ENCODE measurements around the gene ATP6V1G3.
A peak's percentile ranks its signal among the peaks of the same experiment; 100 is the strongest.
"Not testable (repeated sequence)": the region's sequence is repeated elsewhere in the genome, so short reads cannot be mapped to it uniquely, and the experiment has no call there.

ATP6V1G3 gene, protein sequence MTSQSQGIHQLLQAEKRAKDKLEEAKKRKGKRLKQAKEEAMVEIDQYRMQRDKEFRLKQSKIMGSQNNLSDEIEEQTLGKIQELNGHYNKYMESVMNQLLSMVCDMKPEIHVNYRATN

DNA sequence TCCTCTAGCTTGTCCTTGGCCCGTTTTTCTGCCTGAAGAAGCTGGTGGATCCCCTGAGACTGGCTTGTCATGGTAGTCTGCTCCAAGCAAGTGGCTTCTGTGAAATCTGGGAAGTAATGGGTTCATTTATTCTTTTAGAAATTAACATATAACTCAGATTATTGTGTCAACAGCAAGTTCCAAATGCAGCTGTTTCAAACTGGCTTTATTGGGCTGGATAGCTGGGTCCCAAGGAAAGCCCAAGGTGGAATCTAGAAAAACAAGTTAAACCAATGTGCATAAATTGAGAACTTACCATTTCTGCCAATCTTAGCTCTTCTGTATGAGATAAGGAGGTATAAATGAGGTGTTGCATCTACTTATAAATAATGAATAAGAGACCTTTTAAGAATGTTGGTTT lies at the start of gene ATP6V1G3:
Gene ATP6V1G3 (minus strand): TSS at position 101 of the 400 bp plus-strand sequence. CDS start 30 bp downstream, at position 71.
- no peak for DNase-seq

DNA sequence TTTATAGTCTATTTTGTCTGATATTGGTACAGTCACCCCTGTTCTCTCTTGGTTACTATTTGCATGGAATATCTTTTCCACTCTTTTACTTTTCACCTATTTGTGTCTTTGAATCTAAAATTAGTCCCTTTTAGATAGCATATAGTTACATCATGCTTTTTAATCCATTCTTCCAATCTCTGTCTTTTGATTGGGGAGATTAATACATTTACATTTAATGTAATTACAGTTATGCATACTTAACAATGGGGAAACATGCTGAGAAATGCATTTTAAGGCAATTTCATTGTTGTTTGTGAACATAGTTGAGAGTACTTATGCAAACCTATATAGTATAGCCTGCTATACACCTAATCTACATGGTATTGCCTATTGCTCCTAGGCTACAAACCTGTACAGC lies 48.4 kb upstream of the ATP6V1G3 start:
- no peak for DNase-seq

DNA sequence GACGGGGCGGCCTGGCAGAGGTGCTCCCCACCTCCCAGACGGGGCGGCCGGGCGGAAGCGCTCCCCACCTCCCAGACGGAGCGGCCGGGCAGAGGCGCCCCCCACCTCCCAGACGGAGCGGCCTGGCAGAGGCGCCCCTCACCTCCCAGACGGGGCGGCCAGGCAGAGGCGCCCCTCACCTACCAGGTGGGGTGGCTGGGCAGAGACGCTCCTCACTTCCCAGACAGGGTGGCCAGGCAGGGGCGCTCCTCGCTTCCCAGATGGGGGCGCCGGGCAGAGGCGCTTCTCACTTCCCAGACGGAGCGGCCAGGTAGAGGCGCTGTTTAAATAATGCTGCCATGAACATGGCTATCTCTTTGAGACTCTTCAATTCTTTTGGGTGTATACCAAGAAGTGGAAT lies 43.7 kb upstream of the ATP6V1G3 start:
- no peak for DNase-seq

DNA sequence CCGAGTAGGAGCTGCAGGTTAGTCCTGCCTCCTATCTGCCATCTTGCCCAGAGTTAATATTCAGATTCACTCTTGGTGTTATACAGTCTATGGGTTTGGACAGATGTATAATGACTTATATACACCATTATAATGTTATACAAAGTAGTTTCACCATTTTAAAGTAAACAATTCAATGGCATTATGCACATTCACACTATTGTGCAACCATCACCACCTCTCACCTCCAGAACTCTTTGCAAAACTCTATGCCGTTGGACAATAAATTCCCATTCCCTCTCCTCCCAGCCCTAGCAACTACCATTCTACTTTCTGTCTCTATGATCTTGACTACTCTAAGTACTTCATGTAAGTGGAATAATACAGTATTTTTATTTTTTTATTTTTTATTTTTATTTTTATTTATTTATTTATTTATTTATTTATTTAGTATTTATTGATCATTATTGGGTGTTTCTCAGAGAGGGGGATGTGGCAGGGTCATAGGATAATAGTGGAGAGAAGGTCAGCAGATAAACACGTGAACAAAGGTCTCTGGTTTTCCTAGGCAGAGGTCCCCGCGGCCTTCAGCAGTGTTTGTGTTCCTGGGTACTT lies 42.8 kb upstream of the ATP6V1G3 start:
- DNase-seq: not testable (repeated sequence)

DNA sequence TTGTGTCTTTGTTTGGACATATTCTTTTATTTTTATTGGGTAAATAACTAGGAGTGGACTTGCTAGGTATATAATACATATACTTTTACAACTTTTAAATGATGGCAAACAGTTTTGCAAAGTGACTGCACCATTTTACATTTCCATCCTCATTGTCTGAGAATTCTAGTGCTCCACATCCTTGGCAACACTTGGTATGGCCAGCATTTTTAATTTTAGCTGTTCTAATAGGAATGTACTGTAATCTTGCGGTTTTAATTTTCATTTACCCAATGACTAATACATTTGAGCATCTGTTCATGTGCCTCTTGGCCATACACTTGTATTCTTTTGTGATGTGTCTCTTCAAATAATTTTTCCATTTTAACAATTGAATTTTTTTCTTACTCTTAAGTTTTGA lies 37.0 kb upstream of the ATP6V1G3 start:
- no peak for DNase-seq

DNA sequence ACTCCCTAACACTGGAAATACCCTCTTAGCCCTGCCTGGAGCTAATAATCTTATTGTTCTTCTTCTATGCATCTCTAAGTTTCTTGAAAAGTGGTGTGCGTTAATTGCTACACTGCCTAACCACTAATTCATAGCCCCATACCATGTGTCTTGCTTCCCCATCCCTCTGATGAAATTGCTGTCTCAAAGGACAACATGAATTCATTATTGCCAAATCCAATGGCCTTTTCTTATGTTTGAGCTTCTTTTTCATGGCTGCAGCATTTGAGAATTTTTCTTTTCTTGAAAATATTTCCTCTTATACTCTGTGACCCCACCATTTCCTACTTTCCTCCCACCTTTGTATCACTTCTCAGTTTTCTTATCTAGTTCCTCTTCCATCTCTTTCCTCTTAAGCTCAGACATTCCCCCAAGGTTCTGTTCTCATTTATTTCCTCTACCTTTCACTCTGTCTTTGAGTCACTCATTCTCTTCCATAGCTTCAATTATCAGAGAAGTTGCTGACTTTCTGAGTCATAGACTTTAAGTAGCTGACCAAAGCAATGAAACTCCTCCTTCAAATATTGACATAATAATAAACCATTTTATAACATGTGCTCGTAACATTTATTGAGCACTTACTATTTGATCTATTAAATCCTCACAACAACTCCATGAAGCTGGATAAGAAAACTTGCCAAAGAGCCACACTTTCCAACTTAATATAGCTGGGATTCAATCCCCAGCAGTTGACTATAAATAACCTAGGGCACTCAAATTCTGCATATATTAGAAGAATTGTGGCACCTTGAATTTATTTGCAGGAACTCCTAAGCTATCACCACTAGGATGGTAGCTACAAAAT lies 35.5 kb upstream of the ATP6V1G3 start:
- no peak for DNase-seq

DNA sequence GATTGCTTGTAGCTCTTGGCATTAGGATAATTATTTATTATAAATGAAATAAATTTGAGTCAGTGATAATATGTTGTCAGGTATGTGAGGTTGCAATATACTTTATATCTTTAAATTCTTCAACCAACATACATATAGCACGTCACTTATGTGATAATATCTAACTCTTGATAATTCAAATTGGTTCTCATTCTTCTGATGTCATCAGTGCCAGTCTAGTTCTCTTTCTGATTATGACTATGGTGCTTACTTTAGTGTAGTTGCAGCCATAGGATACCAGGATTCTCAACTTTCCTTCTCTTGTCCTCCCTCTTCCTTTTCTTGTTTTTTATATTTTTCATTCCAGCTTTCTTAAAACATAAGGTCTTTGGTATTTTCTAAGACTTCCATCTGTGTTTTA lies 34.8 kb upstream of the ATP6V1G3 start:
- DNase-seq: no peak

DNA sequence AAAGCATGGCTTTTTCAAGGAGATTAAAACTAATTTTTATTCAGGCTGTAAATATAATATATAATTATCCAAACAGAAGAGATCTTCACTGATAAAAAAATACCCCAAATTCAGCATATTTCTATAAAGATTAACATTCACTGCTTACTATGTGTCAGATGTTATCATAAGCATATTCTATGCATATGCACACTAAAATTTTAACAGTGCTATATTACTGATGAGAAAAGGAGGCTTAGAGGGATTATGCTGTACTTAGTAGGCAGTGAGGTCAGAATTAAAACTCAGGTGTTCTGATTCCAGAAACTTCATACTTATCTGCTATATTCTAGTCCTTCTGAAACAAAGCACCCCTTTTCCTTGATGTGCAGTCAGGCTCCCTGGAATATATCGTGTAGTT lies 33.8 kb upstream of the ATP6V1G3 start:
- DNase-seq: no peak

DNA sequence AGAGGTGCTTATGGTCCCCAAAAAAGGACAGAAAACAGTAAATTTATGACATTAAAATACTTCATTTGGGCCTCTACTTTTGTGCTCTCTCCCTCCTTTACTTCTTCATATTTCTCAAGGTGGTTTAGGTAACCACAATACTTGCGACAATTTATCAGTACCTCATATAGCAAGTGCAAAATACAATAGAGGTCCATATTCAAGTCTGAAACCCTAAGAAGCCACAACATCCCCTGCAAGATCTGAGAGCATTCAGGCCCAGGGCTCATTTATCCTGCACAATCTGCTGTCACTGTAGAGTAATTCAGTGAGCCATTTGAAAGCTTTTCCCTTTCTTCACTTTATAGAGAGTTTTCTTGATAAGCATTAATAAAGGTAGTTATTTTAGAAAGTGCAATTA lies 24.2 kb upstream of the ATP6V1G3 start:
- no peak for DNase-seq

DNA sequence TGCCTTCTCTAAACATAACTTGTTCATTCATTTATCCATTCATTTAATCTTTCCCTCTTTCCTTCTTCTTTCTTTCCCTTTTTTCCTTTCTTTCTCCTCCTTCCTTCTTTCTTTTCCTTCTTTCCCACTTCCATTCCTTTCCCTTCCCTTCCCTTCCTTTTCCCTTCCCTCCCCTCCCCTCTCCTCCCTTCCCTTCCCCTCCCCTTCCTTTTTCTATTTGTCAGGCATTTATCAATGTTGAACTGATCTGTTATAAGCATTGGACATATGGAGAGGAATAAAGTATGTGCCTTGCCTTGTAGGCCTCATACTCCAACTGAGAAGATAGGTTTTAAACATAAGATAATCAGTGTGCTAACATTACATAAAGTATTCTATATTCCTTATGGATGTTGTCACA lies 23.7 kb upstream of the ATP6V1G3 start:
- DNase-seq: no peak

DNA sequence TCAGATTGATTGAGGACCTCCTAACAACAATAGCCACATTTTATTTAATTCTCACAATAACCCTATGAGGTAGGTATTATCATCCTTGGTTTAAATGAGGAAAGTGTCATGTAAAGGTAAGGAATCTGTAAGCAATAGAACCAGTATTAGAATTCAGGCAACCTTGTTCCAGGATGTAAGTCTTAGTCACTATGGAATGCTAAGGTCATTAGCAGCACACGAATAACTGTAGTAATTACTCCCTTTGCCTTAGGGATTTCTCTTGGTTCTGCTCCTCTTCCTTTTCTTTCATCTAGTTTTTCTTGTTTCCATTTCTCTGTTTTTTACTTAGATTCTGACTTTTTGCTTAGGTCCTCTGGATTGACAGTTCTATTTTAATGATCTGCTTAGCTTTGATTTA lies 23.1 kb upstream of the ATP6V1G3 start:
- DNase-seq: no peak

DNA sequence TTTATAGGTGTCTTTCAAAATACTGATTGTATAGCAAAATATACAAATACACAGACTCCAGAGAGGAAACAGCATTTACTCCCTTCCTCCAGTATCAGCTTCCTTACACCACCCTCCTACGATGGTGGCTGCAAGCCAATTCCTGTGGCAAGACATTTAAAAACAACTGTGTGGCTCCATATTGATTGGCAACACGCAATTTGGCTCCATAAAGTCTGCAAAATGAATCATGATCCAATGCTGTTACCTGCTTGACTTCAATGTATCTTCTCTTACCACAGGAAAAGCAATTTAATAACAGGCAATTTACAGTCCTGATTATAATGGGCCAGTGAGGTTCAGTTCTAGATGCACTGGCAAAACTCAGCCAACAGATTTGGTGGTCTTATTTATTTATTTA lies 19.7 kb upstream of the ATP6V1G3 start:
- no peak for DNase-seq

DNA sequence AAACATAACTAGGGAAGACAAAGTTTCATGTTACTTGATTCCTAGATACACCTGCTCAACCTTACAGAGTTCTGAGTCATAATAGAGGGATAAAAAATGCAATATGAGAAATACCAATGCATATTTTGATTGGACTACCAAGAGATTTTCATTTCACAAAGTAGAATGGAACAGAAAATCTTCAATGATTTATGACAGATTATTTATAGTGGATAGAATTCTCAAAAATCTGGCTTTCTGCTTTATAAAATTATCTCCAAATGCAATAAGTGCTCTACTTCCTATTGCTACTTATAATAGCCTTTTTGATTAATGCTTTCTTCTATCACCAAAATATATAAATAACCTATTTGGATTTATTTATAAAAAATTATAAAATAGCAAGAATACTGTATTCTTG lies 18.9 kb upstream of the ATP6V1G3 start:
- DNase-seq: no peak

DNA sequence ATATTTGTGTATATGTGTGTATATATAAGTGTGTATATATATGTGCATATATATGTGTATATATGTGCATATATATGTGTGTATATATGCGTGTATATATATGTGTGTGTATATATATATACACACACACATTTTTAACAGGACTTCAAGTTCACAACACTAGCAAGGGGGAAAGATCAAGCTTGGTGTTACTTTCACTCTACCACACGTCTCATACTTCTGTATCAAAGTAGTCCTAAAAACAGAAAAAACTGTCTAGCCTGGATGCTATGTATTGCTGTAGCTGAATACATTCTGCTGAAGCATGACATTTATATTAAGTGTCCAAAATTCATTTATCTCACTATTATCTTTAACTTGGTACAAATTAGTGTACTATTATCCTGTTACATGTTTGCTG lies 17.9 kb upstream of the ATP6V1G3 start:
- DNase-seq: no peak

DNA sequence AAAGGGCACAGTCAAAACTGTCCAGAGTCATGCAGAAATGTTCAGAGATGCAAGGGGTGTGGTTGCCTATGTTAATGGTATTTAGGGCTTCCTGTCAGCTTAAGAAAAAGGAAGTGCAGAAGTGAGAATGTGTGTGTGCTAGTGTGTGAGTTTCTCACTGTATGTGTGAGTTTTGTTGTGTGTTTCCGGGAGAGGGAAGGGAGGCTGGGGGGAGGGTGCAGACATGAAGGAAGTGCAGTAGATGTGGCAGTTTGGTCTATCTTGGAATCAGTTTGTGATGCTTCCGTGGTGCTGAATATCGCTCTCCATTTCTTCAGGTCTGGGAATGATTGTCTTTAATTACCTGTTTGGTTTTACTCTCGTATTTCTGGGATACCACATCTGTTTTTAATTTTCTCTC lies 16.5 kb upstream of the ATP6V1G3 start:
- peak; percentile 59 for DNase-seq

DNA sequence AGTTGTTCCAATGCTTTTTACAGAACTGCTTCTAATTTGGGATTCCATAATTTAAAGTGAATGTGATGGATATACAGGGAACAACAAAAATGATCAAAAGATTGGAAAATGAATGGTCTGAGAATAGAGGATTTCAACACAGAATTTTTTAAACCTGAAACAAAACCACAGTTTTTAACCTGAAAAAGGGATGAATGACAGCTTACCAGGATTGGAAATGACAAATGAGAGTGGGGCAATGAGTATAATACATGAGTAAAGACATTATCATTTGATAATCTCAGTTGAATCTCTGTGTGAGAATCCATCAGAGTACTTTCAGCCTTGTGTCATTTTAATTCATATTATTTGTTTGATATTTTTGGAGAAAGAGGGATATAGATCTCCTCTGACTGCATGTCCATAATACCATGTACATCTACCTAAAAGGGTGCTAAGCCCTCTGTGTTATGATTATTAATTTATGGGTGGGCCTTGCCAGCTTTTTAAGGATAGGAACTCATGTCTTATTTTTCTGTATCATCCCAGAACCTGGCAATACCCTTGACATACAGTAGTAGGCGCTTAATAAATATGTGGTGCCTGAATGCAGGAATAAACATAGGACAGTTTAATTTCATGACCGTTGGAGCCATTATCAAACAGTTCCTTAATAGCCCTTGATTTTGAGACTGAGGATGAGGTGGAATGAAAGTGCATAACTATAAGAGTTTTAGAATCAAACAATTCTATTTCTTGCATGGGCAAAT lies 12.4 kb upstream of the ATP6V1G3 start:
- no peak for DNase-seq

DNA sequence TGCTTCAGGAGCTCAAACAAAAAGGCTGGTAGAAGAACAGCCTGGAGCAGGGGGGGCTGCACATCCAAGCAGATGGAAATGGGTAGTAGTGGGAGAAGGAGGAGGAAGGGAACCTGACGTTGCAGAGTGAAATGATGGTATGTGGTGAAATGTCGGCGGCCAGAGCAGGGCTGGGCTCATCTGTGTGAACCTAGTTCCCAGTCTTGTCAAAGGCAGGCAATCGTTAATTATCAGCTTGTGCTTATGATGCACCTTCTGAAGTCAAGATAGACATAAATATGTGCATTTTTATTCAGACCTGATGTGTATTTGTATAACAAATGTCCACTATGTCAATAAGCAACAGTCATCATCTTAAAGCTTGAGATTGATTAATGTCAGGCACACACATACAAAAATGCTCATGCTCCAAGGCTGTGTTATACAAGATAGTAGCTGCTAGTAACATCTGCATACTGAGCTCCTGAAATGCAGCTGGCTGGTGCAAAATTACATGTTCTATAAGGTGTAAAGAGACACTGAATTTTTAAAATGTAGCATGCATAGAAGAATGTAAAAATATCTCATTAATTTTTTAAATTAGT lies 10.6 kb upstream of the ATP6V1G3 start:
- DNase-seq: no peak

DNA sequence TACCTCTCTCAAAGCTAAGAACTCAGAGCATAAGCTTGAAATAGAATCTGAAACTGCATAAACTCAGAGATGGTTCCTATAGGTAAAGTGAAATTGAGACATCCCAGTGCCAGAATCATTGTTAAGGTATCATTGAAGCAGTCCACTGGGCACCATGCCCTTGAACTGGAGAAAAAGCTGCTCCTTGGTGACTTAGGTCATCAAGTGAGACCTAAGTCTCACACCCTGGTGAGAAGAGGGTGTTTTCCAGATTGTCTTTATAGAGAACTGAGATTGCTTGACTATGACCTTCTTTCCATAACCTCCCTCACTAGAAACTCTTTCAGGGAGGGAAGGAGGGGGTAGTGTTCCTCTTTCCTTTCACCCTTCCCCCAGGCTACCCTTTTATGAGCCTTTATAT lies 9.4 kb upstream of the ATP6V1G3 start:
- no peak for DNase-seq

DNA sequence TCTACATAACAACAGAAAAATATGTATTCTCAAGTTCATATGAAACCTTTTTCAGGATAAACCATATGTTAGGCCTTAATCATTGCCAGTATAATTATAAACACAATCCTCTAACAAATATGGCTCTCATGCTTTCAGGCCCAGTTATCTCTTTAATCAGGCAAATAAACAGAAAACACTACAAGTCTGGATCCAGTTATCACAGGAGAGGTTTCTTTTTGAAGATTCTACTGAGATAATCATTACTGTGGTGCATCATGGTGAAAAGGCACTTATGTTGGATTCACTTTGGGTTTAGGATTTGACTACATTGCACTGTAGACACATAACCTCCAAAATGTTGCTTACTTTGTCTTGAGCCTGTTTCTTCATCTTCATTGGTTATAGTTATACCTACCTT lies 8.4 kb upstream of the ATP6V1G3 start:
- no peak for DNase-seq

DNA sequence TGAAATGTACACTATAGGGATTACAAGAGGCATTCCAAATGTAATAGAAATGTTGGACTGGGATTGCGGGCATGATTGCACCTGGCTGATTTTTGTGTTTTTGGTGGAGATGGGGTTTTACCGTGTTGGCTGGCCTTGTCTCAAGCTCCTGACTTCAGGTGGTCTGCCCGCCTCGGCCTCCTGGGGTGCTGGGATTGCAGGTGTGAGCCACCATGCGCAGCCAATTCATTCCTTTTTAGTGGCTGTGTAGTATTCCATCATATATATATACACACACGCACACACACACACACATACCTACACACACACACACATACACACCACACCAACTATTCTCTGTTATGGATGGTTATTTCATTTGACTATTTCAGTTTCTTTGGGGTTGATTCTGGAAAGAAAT lies 4.7 kb upstream of the ATP6V1G3 start:
- DNase-seq: no peak

DNA sequence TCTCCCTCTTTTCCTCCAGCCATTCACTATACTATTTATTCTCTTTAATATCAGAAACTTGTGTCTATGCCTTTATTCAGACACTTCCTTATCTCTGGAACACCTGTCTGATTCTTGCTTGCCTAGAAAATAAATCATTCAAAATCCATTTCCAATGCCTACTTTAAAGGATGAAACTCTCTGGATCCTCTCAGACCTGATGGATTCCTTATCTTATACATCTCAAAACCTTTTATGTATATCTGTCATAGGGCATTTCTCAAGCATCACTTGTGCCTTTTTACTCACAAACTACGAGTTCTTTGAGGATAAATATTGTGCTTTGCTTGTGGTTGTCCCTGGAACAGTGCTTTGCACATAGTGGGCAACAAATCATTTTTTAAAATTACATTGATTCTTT lies 3.8 kb upstream of the ATP6V1G3 start:
- DNase-seq: no peak

DNA sequence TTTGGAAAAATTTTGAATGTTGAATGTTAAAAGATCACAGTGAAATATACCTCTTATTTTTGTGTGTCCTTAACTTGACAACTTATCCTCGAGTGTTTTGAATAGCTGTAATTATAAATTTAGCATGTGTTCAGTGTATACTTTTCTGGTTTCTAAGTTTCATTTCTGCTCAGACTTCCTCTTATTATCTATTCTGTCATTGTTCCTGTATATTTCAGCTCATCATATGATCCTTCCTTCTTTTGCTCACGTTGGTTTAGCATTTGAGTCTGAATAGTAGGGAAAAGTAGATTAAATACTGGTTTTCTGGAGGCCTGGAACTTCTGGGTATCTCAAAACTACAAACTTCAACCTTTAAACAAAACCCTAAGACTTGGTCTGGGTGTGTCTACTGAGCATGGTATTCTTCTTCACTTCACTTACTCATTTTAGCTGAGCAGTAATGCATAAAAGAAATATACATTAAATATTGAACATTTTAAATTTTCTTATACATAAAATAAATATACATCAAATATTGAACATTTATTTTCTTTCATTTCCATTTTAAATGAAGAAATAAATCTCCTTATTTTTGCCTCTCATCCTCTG lies 3.3 kb upstream of the ATP6V1G3 start:
- no peak for DNase-seq

DNA sequence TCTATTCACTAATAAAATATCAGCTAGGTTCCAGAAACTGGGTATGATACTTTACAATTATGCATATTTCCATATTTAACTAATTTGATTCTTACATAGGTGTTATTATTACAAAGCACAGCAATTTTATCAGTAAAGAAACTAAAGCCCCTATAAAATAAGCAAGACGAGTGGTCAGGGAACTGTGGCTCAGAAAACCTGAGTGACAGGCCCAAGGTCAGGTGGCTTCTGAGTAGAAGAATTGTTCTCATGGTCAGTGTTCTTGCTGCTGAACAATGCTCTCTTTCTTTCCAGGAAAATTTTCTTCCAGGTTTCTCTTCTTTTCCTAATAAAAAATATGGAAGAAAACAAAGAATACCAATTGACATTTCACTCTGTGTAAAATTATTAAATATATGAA lies 2.2 kb upstream of the ATP6V1G3 start:
- DNase-seq: no peak

Measured in stimulated activated CD8-positive, alpha-beta memory T cell treated with anti-CD3 and anti-CD28 coated beads, Interleukin-4, amount 100 ng/mL, for 48 hours (primary cell).